Activated T-helper 1 cell treated with anti-CD3 and anti-CD28 coated beads, Interleukin-2, amount 50 U/mL, for 16 hours (primary cell): ENCODE results near the gene PDE4D.

Experiments used
- DNase-seq, 2 donors: peaks; one replicate each; pipeline ENCODE4 v3.0.0-alpha.2; 2020; ENCODE audit warnings: low read depth in 1 of 2, low spot score in 1 of 2

Gene PDE4D

GRCh38 chr5:59238126-59238902 is 655.2 kb downstream of the PDE4D start:
- DNase-seq, result no peak

GRCh38 chr5:59236986-59237385 is 656.5 kb downstream of the PDE4D start:
- no peak for DNase-seq

- no peak for DNase-seq
These were observed 657.1 kb downstream of the PDE4D start for GRCh38 chr5:59236448-59236847.

DNA sequence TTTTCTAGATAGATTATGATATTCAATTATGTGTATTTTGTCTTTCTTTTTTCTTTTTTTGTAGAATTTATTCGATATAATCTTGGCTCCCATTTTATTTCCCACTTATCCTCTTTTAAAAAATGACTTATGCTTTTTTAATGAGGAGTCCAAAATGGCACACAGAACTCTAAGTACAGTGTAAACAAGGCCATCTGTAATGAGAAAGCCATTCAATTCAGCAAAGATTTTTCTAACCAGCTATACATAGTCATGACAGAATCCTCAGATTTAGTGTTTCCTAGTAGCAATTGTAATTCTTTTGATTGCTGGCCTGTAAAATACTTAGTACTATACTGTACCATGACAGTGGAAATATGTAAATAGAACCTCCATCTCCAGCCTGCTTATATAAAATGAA is 659.3 kb downstream of the PDE4D start:
- no peak for DNase-seq

- DNase-seq, result no peak
These were observed 662.1 kb downstream of the PDE4D start for GRCh38 chr5:59231221-59231931.

DNA sequence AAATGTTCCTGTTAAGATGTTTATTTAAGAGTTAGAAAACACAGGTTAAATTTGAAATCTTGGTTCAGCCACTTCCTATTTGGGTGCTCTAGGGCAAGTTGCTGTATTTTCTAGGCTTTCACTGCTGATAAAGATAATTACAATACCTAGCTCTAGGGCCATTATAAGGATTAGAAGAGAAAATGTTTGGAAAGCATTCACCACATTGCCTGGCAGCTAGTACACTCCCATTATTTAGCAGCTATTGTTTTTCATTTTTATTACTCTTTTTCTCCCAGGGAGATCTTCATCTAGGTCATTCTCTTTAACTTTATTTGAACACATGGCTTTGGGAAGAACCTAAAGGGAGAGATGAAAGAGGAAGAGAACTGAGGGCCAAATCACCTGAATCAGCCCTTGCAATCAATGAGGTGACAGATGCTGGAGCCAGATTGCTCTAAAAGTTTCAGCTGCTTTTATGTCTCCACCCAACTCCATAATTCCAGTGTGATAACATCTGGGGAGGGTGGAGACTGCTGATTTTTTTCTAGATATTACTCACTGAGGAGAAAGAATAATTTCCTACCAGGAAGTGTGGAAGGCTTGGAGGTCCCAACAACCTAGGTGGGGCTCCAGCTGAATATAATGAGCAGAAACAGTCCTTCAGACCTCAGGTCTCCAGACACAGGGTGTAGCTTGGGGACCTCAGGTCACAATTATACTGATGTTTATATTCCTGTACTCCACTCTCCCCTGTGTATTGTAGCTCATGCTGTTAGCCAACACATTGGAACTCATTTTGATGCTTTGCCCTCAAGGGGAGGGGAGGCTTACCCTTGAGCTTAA is 670.6 kb downstream of the PDE4D start:
- DNase-seq, result no peak

DNA sequence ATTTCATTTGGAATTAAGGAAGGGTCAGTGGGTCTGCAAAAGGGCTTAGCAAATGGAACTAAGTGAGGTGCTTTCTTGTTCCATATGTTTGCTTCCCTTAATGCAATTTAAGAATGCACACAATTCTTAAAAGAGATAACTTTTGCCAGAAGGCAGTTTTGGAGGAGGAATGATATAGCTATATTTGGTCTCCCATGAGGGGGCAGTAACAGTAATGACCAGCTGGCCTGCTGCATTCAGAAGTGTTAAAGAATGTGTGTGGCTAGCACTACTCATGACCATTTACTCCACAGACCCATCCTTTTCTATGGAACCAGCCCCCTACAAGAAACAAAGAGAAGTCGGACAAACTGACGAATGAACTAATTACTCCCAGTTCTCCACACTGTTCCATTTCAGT is 671.8 kb downstream of the PDE4D start:
- DNase-seq, result no peak

GRCh38 chr5:59218424-59219045 is 675.0 kb downstream of the PDE4D start:
- no peak for DNase-seq

GRCh38 chr5:59216841-59217240 is 676.7 kb downstream of the PDE4D start:
- DNase-seq, result no peak

GRCh38 chr5:59212596-59212995 is 680.9 kb downstream of the PDE4D start:
- DNase-seq, result no peak

DNA sequence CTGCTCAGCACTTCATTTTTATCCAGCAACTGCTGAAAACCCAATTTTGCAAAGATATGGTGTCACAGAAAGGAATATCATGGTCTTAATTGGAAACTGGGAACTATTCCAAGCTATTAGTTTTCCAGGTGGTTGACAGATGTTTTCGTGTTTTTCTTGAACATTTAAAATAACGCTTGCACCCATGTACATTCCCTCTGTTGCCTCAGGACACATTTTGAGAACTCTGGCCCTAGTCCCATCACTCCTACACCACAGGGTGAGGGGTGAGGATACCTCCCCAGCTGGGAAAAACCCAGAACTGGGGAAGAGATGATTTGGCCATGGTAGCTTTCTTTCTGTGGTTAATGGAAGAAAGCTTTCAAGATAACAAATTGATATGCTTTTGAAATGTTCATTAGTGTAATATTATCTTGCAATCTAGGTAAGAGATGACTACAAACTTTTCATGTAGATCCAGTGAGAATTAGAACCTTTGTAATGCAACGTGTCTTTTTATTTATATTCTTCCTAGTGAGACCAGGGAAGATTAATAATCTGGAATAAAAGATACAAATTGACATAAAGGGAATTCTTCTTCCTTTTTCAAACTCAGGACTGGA is 683.7 kb downstream of the PDE4D start:
- no peak for DNase-seq

GRCh38 chr5:59208474-59208873 is 685.1 kb downstream of the PDE4D start:
- no peak for DNase-seq

- DNase-seq, result no peak
These were observed 686.1 kb downstream of the PDE4D start for GRCh38 chr5:59207401-59207800.

DNA sequence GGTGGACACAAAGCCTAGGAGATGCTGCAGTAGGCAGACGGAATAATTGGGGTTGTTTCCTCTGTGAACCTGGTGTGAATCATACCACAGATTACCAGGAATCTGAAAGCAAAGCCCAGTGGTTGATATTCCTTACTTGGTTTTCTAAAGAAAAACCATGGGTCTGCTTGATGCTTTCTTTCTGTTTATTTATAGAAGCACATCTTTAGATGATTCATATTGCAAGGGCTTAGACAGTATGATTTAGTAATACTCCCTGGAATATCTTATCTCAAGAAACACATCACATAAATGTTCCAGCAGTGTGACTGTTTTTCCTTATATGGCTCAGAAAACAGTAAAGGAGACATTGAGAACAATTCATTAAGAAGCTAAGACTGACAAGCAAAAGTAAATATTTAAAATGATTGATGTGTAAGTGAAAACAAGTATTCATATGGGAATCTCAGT is 687.4 kb downstream of the PDE4D start:
- DNase-seq, result no peak

DNA sequence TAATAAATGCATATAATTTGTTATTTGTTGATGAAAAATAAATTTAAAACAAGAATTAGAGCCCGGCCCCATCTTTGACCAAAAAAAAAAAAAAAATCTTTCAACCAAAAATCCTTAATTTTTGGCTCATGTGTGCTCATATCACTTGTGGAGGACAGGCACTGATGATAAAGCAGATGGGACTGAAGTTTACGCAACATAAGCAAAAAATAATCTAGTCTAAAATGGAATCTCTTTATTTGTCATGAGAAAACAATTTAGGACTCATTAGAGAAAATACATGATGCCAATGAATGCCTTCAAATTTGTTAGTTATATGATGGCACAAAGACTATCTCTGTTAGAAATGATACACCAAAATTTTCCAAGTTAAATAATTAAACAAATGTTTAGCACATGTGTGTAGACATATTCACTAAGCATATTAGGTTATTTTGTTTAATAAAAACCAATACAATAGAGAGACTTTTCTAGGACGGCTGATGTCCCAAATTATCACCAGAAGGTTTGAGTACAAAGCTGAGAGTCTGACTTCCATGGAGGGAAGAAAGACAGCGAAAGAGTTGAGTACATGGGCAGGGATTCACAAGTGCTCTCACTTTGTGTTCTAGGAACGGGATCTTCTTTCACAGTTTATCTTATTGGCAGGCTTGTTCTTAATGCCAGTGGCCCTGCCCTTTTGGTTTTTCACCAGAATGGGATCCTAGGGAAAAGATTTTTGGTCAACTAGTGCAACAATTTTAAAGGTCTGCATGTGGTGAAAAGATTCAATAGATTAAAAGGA is 689.2 kb downstream of the PDE4D start:
- DNase-seq, result no peak

GRCh38 chr5:59199868-59200267 is 693.7 kb downstream of the PDE4D start:
- DNase-seq, result no peak

- DNase-seq, result no peak
These were observed 694.7 kb downstream of the PDE4D start for GRCh38 chr5:59198832-59199231.

DNA sequence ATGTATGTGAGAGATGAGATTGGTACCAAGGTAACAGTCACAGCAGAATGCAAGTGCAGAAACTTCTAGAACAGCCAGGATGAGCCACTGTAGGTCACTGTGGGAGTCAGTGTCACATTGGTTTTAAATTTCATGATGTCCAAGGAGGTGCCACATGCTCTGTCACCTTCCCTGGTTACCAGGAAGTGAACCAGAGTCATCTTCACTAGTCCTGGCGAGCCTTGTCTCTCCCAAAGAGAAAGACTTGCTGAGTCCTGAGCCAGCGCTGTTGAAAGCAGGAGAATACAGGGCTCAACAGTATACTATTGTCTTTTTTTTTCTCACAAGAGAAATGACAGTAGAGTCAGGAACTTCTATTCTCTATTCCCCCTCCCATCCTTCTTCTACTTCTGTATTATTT is 695.2 kb downstream of the PDE4D start:
- no peak for DNase-seq

DNA sequence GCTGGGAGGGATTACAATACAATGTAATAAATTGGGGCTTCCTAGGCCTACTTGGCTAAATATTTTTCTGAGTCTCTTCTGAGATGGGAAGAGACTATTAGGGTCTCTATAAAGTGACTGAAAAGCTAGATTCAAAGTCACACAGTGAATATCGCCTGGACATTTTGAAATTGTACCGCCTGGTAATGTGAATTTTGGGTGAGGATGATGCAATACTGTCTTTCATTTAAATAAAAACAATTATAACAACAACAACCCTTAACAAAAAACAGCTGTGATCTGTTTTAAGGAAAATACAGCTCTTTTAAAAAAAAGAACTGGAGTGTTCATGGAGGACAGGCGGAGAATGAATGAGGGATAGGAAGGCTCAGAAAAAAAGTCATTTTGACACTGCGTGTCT is 695.6 kb downstream of the PDE4D start:
- DNase-seq, result no peak
